Mucosa of stomach (tissue), 1 donor: ENCODE data around the gene GABRB1.
"Not testable (repeated sequence)": the region's sequence is repeated elsewhere in the genome, so short reads cannot be mapped to it uniquely, and the experiment has no call there.

Experiments used
- H3K27me3 ChIP-seq: one replicate; pipeline ENCODE4 v1.7.0; 2013; ENCODE audit warnings: mild to moderate bottlenecking, low read length; ENCODE audit not compliant: control insufficient read depth, insufficient read depth
- H3K36me3 ChIP-seq: one replicate; pipeline ENCODE4 v1.7.0; 2013; ENCODE audit warnings: low read length; ENCODE audit not compliant: control insufficient read depth, insufficient read depth
- H3K4me1 ChIP-seq: one replicate; pipeline ENCODE4 v1.7.0; 2013; ENCODE audit warnings: mild to moderate bottlenecking, low read length; ENCODE audit not compliant: control insufficient read depth, insufficient read depth
- H3K4me3 ChIP-seq: one replicate; pipeline ENCODE4 v1.7.0; 2013; ENCODE audit warnings: low read length
- H3K9ac ChIP-seq: one replicate; pipeline ENCODE4 v1.7.0; 2013; ENCODE audit warnings: mild to moderate bottlenecking, low read length, moderate library complexity
- H3K9me3 ChIP-seq: one replicate; pipeline ENCODE4 v1.7.0; 2013; ENCODE audit warnings: mild to moderate bottlenecking, low read length, moderate library complexity; ENCODE audit not compliant: control insufficient read depth
- donor health status: Pancreatic carcinoma.

GABRB1 gene

DNA sequence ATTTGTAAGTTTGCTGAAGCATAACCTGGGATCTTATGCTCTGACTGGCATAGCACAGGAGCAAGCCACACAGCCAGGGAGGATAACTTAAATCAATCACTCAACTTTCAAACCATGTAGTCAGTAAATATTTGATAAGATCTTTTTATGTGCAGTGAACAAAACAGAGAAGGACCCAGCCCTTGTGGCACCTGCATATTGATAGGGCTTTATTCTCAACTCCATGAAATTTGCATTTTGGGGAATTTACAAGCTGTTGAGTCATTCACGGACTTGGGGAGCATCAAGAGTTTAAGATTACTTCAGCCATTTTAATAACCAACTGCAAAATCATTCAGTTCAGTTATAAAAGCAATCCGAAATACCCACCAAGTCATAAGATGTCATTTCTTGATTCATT is 309.5 kb downstream of the GABRB1 start:
- Histone ChIP-seq H3K27me3 (no peaks in the 10 kb centered on the region), H3K9ac (no peak overlapping the region), H3K9me3 (no peaks in the 10 kb centered on the region), H3K4me1 (no peaks in the 10 kb centered on the region), H3K36me3 (no peaks in the 10 kb centered on the region), H3K4me3 (no peak overlapping the region)

GRCh38 chr4:47342796-47343195 is 311.4 kb downstream of the GABRB1 start:
- no peak overlapping the region for H3K4me3 ChIP-seq
- no peaks in the 10 kb centered on the region for H3K9me3 ChIP-seq
- H3K4me1 ChIP-seq = no peaks in the 10 kb centered on the region
- no peaks in the 10 kb centered on the region for H3K27me3 ChIP-seq
- no peak overlapping the region for H3K9ac ChIP-seq
- no peaks in the 10 kb centered on the region for H3K36me3 ChIP-seq

- Histone ChIP-seq H3K4me3 (no peak overlapping the region), H3K9me3 (no peaks in the 10 kb centered on the region), H3K9ac (no peak overlapping the region), H3K4me1 (no peaks in the 10 kb centered on the region), H3K36me3 (no peaks in the 10 kb centered on the region), H3K27me3 (no peaks in the 10 kb centered on the region)
Observed at GRCh38 chr4:47349326-47349725, 318.0 kb downstream of the GABRB1 start.

- H3K36me3 ChIP-seq = no peaks in the 10 kb centered on the region
- no peaks in the 10 kb centered on the region for H3K27me3 ChIP-seq
- no peaks in the 10 kb centered on the region for H3K4me1 ChIP-seq
- H3K9me3 ChIP-seq = no peaks in the 10 kb centered on the region
- no peak overlapping the region for H3K4me3 ChIP-seq
- H3K9ac ChIP-seq = no peak overlapping the region
Observed at GRCh38 chr4:47355568-47355967, 324.2 kb downstream of the GABRB1 start.

DNA sequence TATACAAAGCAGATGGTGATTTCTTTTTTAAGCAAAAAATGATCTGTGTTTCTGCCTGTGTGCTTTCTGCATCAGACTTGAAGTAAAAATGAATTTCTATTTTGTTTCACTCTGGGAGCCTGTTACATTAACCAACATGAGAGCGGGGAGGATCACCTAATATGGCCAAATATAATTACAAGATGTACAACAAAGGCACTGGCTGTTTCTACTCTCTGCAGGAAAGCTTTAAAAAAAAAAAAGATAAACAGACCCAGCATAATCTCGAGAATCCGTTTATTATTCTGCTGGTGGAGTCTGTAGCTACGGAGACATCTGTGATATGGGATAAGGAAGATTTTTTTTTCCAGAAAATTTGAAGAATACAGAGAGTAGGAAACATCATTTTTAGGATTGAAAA is 328.5 kb downstream of the GABRB1 start:
- Histone ChIP-seq H3K4me3 (no peak overlapping the region), H3K4me1 (no peaks in the 10 kb centered on the region), H3K9me3 (no peaks in the 10 kb centered on the region), H3K36me3 (no peaks in the 10 kb centered on the region), H3K9ac (no peak overlapping the region), H3K27me3 (no peaks in the 10 kb centered on the region)

- no peaks in the 10 kb centered on the region for H3K4me1 ChIP-seq
- H3K9me3 ChIP-seq = no peaks in the 10 kb centered on the region
- H3K4me3 ChIP-seq = no peak overlapping the region
- H3K27me3 ChIP-seq = no peaks in the 10 kb centered on the region
- no peaks in the 10 kb centered on the region for H3K36me3 ChIP-seq
- H3K9ac ChIP-seq = no peak overlapping the region
Observed at GRCh38 chr4:47367761-47368160, 336.4 kb downstream of the GABRB1 start.

DNA sequence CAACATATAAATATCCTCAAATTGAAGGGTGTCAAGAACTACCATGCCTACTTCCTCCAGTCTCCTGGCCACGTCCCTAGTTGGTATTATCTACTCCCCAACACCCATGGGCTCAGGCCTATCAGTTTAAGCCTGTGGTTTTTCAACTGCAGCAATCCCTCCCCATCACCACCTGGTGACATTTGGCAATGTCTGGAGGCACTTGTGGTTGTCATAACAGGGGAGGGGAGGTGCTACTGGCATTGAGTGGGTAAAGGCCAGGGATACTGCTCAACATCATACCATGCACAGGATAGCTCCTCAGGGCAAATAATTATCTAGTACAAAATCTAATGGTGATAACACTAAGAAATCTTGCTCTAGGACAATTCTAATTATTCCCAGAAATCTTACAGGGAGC is 336.8 kb downstream of the GABRB1 start:
- Histone ChIP-seq H3K27me3 (no peaks in the 10 kb centered on the region), H3K4me1 (no peaks in the 10 kb centered on the region), H3K36me3 (no peaks in the 10 kb centered on the region), H3K9me3 (no peaks in the 10 kb centered on the region), H3K4me3 (no peak overlapping the region), H3K9ac (no peak overlapping the region)

DNA sequence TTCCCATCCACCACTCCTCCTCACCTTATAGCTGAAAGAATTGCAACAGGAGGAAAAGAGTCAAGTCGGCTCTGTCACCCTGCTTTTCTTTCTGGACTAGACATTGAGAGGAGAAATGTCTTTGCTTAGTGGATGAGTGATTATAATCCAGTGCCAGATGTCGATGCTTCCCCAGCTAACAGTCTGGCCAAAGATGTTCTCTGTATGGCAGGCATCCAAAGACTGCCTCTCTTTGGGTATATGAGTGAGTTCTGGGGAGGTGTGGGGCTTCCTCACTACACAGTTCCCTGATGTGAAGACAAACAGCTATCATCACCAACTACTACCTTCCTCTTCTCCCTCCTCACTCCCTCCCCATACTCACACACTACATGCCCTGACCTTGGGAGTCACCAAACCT is 341.2 kb downstream of the GABRB1 start:
- no peak overlapping the region for H3K4me3 ChIP-seq
- no peaks in the 10 kb centered on the region for H3K9me3 ChIP-seq
- no peaks in the 10 kb centered on the region for H3K36me3 ChIP-seq
- H3K27me3 ChIP-seq = no peaks in the 10 kb centered on the region
- no peak overlapping the region for H3K9ac ChIP-seq
- H3K4me1 ChIP-seq = no peaks in the 10 kb centered on the region

GRCh38 chr4:47373174-47373573 is 341.8 kb downstream of the GABRB1 start:
- H3K4me3 ChIP-seq = no peak overlapping the region
- H3K27me3 ChIP-seq = no peaks in the 10 kb centered on the region
- H3K9ac ChIP-seq = no peak overlapping the region
- no peaks in the 10 kb centered on the region for H3K9me3 ChIP-seq
- no peaks in the 10 kb centered on the region for H3K36me3 ChIP-seq
- H3K4me1 ChIP-seq = no peaks in the 10 kb centered on the region

DNA sequence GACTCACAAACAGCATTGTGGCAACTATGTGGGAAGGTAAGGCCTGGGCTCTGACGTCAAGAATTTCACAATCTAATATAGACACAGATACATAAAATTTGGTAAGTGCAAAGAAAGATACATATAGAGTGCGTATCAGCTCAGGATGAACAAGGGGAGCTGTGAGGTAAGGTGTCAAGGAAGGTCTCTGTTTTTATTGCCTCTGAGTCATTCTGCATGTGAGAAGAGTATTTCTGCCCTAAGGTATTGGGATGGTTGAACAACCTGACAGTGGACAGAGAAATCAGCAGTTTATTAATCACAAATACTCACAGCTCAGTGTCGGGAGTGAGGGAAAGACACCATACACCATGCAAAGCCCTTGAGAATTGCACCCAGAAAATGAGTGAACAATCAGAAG is 342.3 kb downstream of the GABRB1 start:
- Histone ChIP-seq H3K4me1 (no peaks in the 10 kb centered on the region), H3K27me3 (no peaks in the 10 kb centered on the region), H3K9ac (no peak overlapping the region), H3K9me3 (no peaks in the 10 kb centered on the region), H3K36me3 (no peaks in the 10 kb centered on the region), H3K4me3 (no peak overlapping the region)

DNA sequence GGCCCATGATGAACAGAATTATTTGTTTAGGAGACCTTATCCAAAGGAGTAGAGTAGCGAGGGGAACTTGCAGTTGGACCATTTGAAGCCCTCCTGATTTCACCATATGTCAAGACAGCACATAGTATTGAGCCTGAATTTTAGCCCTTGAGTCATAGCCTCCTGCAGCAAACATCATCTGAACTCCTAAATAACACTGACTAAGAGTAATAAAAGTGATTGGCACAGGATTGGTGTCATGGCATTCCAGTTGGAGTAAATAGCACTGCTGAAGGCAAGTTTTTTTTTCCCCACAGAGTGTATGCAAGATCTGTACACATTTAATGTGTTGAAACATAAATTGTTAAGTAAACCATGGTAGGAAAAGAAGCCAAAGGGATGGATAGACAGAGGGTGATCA is 343.1 kb downstream of the GABRB1 start:
- Histone ChIP-seq H3K36me3 (no peaks in the 10 kb centered on the region), H3K9ac (no peak overlapping the region), H3K9me3 (no peaks in the 10 kb centered on the region), H3K27me3 (no peaks in the 10 kb centered on the region), H3K4me1 (no peaks in the 10 kb centered on the region), H3K4me3 (no peak overlapping the region)

- H3K9me3 ChIP-seq, H3K9ac ChIP-seq, H3K27me3 ChIP-seq, H3K36me3 ChIP-seq, H3K4me3 ChIP-seq, H3K4me1 ChIP-seq: not testable (repeated sequence)
Observed at GRCh38 chr4:47378021-47378530, 346.7 kb downstream of the GABRB1 start.

- H3K9ac ChIP-seq = no peak overlapping the region
- no peaks in the 10 kb centered on the region for H3K9me3 ChIP-seq
- H3K4me3 ChIP-seq = no peak overlapping the region
- H3K4me1 ChIP-seq = no peaks in the 10 kb centered on the region
- H3K36me3 ChIP-seq = no peaks in the 10 kb centered on the region
- H3K27me3 ChIP-seq = no peaks in the 10 kb centered on the region
Observed at GRCh38 chr4:47381172-47381571, 349.8 kb downstream of the GABRB1 start.
